Measurements from ENCODE around the gene TMEM151A.
"Not testable (repeated sequence)": the region's sequence is repeated elsewhere in the genome, so short reads cannot be mapped to it uniquely, and the experiment has no call there.

Gene TMEM151A

GRCh38 chr11:66310324-66310723, 18.6 kb downstream of the TMEM151A start:
- no peak for DNase-seq (ENCODE audit: low spot score)

DNA sequence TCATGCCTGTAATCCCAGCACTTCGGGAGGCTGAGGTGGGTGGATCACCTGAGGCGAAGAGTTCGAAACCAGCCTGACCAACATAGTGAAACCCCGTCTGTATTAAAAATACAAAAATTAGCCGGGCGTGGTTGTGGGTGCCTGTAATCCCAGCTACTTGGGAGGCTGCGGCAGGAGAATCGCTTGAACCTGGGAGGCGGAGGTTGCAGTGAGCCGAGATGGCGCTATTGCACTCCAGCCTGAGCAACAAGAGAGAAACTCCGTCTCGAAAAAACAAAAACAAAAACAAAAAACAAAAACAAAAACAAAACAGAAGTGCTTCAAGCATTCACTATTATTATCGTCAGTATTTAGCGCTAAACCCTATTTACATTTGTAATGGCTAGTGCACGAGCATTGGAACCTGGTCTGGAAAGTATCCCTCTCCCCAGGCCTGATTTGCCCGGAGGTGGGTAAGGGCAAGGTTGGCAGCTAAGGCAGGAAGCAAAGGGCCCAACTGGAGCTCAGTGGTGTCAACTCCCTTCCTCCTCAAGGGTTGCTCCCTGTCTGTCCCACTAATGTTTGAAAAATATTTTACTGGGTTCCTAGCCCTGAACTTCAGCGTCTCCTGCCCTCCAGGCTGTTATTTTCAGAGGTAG, 19.2 kb downstream of the TMEM151A start:
- DNase-seq (ENCODE audit: low spot score) = peak; percentile 43

DNA sequence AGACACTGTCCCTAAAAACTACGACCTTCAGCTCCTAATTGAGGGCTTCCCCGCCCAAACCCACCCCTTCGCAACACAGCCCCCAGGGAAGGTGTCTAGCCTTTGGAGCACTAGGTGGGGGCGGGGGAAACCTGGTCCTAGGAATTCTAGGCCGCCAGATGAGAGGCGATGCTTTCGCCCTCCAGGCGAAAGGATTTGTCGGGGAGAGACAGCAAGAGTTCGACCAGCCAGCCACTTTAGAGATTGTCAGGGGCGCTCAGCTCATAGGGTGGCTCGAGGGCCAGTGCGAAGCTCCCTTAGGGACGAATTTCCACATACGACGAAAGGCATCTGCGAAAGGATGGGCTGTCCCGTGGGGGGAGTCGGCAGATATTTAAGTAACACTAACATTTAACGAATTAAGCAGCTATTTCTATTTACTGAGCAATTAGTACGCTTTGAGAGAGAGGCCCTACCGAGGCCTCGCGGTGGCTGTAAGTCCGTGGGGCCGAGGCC, 19.8 kb downstream of the TMEM151A start:
- DNase-seq (ENCODE audit: low spot score) = no peak

GRCh38 chr11:66311965-66312548, 20.4 kb downstream of the TMEM151A start:
- DNase-seq (ENCODE audit: low spot score) = peak; percentile 92

GRCh38 chr11:66312549-66313320, 21.0 kb downstream of the TMEM151A start:
- DNase-seq (ENCODE audit: low spot score) = peak; percentile 100

DNA sequence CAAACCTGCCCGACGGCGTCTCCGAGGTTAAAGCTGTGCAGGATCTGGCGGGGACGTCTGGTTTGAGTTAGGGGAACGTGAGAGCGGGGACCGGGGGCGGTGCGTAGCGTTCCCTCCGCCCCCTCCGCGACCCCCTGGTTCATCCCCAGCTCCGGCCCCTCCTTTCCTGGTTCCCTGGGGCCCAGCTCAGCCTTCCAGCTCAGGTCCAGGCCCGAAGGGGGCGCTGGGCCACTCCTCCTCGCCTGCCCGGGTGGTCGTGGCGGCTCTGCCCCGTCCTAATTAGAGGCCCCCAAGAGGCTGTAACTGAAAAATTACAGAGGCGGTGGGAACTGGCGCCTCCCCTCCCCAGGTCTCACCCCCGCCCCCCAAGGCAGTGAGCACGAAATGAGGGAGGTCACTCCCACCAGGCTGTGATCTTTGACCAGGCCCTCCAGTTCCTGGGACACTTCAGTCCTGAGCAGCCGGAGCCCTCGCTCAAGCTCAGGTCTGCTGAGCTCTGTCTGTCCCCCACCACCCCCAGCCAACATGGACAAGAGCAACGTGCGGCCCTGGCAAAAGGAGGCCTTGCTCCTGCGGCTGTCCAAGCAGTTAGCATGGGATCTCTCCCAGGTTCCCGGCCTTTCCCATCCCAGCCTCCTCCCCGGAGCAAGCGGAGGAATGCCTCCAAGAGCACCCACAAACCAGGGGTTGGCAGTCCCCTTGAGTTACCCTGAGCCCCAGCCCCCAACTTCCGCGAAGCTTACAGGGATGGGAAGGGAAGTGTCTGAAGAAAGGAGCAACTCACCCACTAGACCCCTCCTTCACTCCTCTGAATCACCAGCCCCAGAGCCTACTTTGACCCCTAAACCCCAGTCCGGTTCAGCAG, 21.9 kb downstream of the TMEM151A start:
- no peak for DNase-seq (ENCODE audit: low spot score)

DNA sequence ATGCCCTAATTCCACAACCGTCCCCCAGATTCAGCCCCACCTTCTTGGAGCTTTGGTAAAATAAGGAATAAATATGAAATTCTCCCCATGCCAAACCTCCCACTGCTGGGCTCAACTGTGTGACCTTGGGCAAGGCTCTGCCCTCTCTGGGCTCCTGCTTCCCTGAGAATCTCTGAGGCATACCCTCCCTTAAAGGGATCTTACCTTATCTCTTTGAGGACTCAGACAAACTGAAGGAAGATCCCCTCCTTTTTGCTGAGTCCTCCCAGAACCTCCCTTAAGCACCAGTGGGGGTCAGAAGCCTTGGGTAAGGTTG, 22.4 kb downstream of the TMEM151A start:
- no peak for DNase-seq (ENCODE audit: low spot score)

GRCh38 chr11:66314561-66315497, 23.1 kb downstream of the TMEM151A start:
- DNase-seq (ENCODE audit: low spot score) = no peak

GRCh38 chr11:66315498-66315885, 23.8 kb downstream of the TMEM151A start:
- no peak for DNase-seq (ENCODE audit: low spot score)

GRCh38 chr11:66315921-66316811, 24.5 kb downstream of the TMEM151A start:
- DNase-seq (ENCODE audit: low spot score) = no peak

- no peak for DNase-seq (ENCODE audit: low spot score)
These were observed 25.2 kb downstream of the TMEM151A start, which contains the start of gene CD248 for GRCh38 chr11:66316849-66317251. Gene CD248, minus strand, starts transcription at chr11:66317044. Its CDS starts 17 bp downstream, at chr11:66317027.

- no peak for DNase-seq (ENCODE audit: low spot score)
These were observed 25.6 kb downstream of the TMEM151A start for GRCh38 chr11:66317322-66317722.

GRCh38 chr11:66317723-66318599, 26.3 kb downstream of the TMEM151A start:
- no peak for DNase-seq (ENCODE audit: low spot score)

DNA sequence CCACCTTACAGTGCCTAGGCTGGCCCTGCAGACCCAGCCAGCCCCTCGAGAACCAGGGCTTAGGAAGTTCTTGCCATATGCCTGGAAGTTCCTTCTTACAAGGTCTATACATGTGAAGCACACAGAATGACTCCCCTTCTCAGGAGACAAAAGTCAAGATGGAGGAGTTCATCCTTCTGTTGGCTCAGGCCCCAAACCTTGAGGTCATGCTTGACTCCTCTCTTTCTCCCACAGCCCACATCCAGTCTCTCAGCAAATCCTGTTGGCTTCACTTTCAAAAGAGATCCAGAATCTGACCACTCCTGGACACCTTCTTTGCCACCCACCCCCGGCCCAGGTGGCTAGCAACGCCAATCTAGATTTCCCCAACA, 26.9 kb downstream of the TMEM151A start:
- DNase-seq (ENCODE audit: low spot score) = no peak

DNA sequence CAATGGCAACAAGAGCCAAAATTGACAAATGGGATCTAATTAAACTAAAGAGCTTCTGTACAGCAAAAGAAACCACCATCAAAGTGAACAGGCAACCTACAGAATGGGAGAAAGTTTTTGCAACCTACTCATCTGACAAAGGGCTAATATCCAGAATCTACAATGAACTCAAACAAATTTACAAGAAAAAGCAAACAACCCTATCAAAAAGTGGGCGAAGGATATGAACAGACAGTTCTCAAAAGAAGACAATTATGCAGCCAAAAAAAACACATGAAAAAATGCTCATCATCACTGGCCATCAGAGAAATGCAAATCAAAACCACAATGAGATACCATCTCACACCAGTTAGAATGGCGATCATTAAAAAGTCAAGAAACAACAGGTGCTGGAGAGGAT, 28.6 kb downstream of the TMEM151A start:
- DNase-seq (ENCODE audit: low spot score) = not testable (repeated sequence)

- not testable (repeated sequence) for DNase-seq (ENCODE audit: low spot score)
These were observed 29.1 kb downstream of the TMEM151A start for GRCh38 chr11:66320748-66321147.

DNA sequence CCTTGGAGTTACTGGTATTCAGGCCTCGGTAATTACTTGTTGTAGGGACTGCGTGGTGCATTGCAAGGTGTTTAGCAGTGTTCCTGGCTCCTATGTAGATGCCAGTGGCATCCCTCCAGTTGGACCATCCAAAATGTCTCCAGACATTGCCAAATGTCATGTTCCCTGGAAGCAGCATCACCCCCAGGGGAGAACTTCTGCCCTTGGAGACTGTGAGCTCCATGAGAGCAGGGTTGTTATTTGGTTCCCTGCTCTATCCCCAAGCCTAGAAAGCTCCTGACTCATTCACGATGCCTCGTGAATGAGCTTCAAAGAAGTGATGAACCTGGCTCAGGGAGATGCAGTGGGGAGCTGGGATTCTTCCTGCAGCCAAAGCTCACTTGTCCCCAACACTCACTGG, 29.9 kb downstream of the TMEM151A start:
- DNase-seq (ENCODE audit: low spot score) = no peak

DNA sequence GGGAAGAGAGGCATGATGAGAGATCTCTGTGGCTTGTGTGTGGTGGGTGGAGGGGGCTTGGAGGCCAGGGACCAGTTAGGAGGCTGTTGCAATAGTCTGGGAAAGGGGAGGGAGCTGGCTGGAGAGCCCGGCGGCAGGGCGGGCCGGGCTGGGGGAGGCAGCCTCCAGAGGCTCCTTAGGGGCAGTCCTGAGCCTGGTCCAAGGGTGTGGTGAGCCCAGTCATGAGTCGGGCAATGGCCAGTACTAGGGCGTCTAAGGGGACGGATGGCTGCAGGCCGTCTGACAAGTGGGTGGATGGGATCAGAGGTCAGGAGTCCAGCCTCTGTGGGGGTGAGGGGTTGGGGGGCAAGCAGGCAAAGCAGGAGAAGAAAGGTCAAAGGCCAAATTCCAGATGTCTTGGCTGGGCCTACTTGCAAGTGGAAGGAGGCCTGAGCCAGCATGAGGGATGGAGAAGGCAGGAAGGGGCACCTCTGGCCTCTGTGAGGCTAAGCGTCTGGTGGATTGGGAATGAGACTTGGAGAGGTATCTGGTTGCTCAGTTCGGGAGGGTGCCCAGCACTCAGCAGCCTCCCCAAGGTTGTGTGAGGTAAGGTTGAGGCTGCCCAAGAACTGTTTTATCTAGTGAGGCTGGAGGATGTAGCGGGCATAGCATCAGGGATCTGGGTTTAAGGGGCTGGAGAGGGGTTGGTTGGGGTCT, 31.2 kb downstream of the TMEM151A start:
- DNase-seq (ENCODE audit: low spot score) = peak; percentile 54

Data from ecto neural progenitor cell (in vitro differentiated cells).